HG03095 (cell line): ENCODE measurements around the gene ANKRD29.

Source experiments
- ATAC-seq: cut with Tn5 transposase; IDR thresholded peaks from one replicate; pipeline ENCODE4 v1.9.1; 2021; ENCODE audit warnings: moderate library complexity; ENCODE audit not compliant: unreplicated experiment

Gene ANKRD29, protein sequence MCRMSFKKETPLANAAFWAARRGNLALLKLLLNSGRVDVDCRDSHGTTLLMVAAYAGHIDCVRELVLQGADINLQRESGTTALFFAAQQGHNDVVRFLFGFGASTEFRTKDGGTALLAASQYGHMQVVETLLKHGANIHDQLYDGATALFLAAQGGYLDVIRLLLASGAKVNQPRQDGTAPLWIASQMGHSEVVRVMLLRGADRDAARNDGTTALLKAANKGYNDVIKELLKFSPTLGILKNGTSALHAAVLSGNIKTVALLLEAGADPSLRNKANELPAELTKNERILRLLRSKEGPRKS

DNA sequence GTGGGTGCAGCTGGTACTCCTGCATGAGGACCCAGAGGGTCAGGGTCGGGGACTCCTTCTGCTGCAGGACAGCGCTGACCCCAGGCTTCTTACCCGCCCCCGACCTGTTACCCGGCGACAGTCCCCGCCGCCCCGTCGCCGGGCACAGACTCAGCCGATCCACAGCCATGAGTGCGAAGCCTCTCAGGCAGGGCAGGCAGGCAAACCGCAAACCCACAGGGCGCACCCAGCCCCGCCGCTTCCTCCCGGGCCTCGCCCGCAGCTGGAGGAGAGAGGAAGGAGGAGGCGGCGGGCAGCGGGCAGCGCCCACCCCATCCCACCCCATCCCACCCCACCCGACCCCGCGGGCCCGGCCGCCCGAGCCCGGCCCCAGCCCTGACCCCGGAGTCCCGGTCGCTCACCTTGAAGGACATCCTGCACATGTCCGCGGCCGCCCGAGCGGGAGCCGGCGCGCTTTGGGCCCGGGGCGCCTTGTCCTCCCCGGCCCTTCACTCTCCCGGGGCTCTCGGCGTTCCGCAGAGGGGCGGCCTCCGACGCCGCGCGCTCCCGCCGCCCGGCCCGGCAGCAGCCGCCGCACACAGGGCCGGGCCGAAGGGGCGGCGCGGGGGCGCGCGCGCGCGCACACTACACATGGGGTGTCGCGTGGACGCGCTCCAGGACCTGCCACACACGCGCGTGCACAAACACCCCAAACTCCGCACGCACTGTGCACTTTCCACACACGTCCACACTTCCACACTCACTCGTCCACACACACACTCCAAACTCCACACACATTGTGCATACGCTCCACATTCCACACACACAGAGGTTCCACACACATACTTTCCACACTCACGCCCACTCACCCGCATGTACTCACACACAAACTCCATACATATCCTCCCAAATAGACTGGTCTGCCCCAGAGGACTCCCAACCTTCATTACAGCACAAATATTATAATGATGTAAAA, at the start of gene ANKRD29:
ANKRD29 (minus strand) TSS at position 603 of the 955 bp plus-strand sequence; CDS start at position 422, 181 bp downstream.
- ATAC-seq = no peak

- no peak for ATAC-seq
Observed at GRCh38 chr18:23712445-23712844, 49.7 kb upstream of the ANKRD29 start.

GRCh38 chr18:23711426-23711825, 48.7 kb upstream of the ANKRD29 start:
- no peak for ATAC-seq

GRCh38 chr18:23710946-23711345, 48.2 kb upstream of the ANKRD29 start:
- no peak for ATAC-seq

GRCh38 chr18:23710068-23710527, 47.4 kb upstream of the ANKRD29 start:
- no peak for ATAC-seq

- no peak for ATAC-seq
Observed at GRCh38 chr18:23706971-23707640, 44.4 kb upstream of the ANKRD29 start.

GRCh38 chr18:23704806-23705205, 42.1 kb upstream of the ANKRD29 start:
- ATAC-seq = no peak

DNA sequence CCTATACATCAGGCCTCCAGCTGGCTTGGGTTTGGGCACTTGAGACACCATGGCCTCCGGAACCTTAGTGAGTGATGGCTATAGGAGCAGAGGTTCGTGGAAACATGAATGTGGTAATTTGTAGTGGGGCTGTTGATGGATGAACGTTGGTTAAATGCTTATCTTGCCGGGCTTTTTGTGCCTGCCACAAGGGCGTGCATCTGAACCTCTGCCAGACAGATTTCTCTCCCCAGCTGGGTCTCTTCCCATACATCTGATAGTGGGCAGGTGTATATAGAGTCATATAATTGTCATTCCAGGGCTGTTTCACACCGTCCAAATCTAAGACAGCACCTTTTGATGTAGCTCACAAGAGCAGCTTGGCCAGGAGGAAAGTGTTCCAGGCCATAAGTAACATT, 41.3 kb upstream of the ANKRD29 start:
- ATAC-seq = no peak

GRCh38 chr18:23703057-23703986, 40.6 kb upstream of the ANKRD29 start:
- no peak for ATAC-seq

DNA sequence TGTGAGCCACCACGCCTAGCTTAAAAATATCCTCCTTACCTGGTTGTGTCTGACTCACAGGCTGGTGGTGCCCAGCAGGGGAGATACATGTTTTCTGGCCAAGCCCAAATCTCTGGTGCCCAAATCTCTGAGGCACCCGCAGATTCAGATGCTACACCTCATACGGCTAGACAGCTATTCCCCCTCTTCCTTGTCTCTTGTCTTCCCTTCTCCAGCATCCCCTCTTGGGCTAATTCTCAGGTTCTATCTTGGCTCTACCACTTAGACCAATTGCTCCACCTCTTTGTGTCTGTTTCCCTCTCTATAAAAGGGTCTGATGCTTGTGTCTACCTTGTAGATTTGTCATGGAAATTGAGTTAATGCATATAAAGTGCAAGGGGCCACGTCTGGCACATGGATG, 39.9 kb upstream of the ANKRD29 start:
- ATAC-seq = no peak

GRCh38 chr18:23701544-23702064, 38.9 kb upstream of the ANKRD29 start:
- ATAC-seq = no peak

GRCh38 chr18:23701017-23701416, 38.3 kb upstream of the ANKRD29 start:
- no peak for ATAC-seq

- ATAC-seq = no peak
Observed at GRCh38 chr18:23694637-23695430, 32.1 kb upstream of the ANKRD29 start.

DNA sequence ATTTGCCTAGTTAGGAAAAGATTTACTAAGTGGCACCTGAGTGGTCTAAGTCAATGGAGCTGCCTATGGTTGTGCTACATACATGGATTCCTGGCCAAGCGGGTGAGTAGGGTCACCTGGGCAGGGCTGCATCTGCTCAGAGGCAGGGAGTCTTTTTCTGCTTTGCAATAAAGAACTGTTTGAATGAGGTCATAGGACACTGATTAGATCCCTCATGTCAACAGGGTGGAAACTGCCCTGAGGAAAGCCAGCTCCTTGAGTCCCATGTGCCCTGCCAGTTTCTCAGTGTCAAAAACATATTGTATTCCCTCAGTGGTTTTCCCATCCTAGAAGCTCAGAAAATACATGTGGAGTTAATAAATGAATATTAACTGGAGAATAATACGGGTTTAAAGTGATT, 31.1 kb upstream of the ANKRD29 start:
- no peak for ATAC-seq

- no peak for ATAC-seq
Observed at GRCh38 chr18:23690505-23691068, 27.9 kb upstream of the ANKRD29 start.

DNA sequence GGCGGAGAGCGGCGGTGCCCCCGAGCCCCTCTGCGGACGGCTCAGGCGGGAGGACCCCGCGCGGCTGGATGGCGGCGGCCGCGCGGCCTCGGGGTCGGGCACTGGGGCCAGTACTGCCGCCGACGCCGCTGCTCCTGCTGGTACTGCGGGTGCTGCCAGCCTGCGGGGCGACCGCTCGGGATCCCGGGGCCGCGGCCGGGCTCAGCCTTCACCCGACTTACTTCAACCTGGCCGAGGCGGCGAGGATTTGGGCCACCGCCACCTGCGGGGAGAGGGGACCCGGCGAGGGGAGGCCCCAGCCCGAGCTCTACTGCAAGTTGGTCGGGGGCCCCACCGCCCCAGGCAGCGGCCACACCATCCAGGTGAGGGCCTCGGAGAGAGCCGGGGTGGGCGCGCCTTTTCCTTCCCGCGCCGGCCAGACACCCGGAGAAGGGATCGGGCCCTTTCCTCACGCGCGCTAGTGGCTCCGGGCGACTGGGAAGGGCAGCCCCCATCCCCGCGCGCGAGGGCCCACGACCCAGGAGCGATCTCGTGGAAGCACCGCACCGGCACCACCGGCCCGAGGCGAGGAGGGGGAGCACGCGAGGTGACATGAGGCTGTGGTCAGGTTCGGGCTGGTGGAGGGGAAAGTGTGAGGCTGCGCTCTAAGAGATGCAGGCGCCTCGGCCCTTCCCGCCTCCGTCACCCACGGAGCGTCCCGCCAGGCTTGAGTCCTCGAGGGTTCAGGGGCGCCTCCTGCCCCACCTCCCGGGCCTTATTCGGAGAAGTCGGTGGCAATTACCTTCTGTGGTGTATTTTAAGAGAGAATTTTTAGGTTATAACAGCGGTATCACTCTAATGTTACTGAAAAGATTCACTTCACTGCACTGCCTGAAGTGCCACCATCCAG, 27.1 kb upstream of the ANKRD29 start:
- no peak for ATAC-seq

DNA sequence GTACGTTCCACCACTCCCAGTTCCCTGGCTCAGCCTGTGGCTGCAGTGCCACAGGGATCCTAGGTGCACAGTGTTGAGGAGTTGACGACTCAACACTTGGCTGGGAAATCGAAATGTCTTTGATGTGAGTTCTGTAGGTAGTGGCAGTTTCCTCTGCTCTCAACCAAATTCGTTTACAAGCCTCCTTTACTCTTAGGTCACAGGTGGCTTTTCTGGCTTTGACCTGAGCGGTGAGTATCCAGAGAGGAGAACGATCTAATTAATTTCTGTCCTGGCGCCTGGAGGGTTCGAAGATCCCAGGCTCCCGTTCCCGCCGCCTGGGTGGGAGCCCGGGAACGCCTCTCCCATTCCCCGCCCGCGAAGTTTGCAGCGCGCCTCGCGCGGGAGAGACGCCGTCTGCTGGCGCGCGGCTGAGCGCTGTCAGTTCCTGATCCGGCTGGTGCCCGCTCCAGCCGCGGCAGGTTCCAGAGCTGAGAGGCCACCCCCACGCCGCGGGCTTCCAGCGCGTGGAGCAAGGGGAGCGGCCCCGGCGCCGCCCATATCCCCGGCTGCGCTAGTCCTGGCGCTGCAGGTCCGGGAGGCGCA, 26.4 kb upstream of the ANKRD29 start, which contains the start of gene LAMA3:
LAMA3 (plus strand) TSS at position 423 of the 585 bp plus-strand sequence. CDS start 231 bp downstream, outside the sequence.
- no peak for ATAC-seq
